ENCODE results near the gene DRC3.

DNA sequence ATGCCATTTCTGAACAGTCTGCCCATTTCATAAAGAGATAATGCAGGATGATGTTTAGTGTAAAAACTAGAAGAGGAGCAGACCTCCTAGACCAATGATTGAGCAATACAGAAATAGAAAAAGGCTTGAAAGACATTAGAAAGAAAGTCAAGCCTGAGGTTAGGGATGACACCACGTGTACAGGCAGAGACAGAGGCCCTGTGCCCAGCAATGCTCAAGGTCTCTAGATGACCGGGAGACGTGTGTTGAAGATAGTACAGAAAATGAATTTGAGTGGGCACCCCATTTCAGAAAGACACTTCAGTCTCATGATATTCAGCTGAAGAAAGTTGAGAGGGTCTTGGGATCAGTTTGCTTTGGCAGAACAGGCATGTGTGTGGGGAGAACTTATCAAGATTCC, 71.9 kb downstream of the DRC3 start:
- TF ChIP-seq EZH2 (IDR thresholded peaks at IDR 0.05; ENCODE audit: borderline replicate concordance, insufficient read depth, low read depth, low read length, poor library complexity, severe bottlenecking), result no peak
- TF ChIP-seq, protein P1, sequence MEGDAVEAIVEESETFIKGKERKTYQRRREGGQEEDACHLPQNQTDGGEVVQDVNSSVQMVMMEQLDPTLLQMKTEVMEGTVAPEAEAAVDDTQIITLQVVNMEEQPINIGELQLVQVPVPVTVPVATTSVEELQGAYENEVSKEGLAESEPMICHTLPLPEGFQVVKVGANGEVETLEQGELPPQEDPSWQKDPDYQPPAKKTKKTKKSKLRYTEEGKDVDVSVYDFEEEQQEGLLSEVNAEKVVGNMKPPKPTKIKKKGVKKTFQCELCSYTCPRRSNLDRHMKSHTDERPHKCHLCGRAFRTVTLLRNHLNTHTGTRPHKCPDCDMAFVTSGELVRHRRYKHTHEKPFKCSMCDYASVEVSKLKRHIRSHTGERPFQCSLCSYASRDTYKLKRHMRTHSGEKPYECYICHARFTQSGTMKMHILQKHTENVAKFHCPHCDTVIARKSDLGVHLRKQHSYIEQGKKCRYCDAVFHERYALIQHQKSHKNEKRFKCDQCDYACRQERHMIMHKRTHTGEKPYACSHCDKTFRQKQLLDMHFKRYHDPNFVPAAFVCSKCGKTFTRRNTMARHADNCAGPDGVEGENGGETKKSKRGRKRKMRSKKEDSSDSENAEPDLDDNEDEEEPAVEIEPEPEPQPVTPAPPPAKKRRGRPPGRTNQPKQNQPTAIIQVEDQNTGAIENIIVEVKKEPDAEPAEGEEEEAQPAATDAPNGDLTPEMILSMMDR (IDR thresholded peaks at IDR 0.05), result no peak

Measured in B cell (primary cell).